Activated naive CD4-positive, alpha-beta T cell treated with anti-CD3 and anti-CD28 coated beads, Interleukin-2, amount 50 U/mL, for 72 hours (primary cell): Measurements from ENCODE around the gene VSIG10. TPM values are rescaled to one million over a fixed set of nuclear protein-coding genes. Genes with fewer than 3 reads are reported as not detected.

ENCODE experiments used
- ATAC-seq, 2 donors: fragments of 150-1000 bp; cut with Tn5 transposase; 2 replicates each; pipeline ENCODE4 v1.10.0; 2021; ENCODE audit warnings: mild to moderate bottlenecking in 2 of 2, moderate library complexity in 2 of 2
- DNase-seq, 2 donors: peaks; one replicate each; pipeline ENCODE4 v3.0.0; 2021 to 2022; ENCODE audit warnings: low spot score in 2 of 2
- H3K27ac Mint-ChIP-seq, 2 donors: one replicate each; pipeline ENCODE4 v1.8.0; 2022; ENCODE audit warnings: mild to moderate bottlenecking in 2 of 2, mixed read lengths in 2 of 2
- H3K36me3 Mint-ChIP-seq, 2 donors: one replicate each; pipeline ENCODE4 v1.8.0; 2022; ENCODE audit warnings: mixed read lengths in 2 of 2
- H3K9me3 Mint-ChIP-seq, 2 donors: one replicate each; pipeline ENCODE4 v1.8.0; 2022; ENCODE audit warnings: mixed read lengths in 2 of 2
- total RNA-seq, 2 donors: library from RNA; stranded (reverse); gene quantifications; one replicate each; pipeline ENCODE4 v1.2.3, GENCODE V29; 2022

Gene VSIG10
- total RNA-seq, 2 donors from 2014 or later = 2.6 to 6.3 TPM

DNA sequence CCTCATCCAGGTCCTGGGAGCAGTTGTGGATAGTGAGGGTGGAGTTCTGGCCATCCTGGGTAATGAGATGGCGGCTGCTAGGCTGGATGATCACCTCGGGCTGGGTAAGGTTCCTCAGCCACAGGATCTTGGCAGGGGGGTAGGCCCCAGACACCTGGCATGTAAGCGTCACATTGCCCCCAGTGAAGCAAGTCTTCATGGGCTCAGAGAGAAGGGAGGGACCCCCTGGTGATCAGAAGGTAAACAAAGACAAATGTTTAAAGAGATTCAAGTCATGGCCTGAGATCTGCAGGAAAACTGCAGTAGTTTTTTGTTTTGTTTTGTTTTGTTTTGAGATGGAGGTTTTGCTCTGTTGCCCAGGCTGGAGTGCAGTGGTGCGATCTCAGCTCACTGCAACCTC lies 30.0 kb downstream of the VSIG10 start:
- H3K27ac Mint-ChIP-seq = no peak overlapping the region
- no peaks in the 10 kb centered on the region for H3K36me3 Mint-ChIP-seq
- DNase-seq (no peak), ATAC-seq (no peak)
- no peaks in the 10 kb centered on the region for H3K9me3 Mint-ChIP-seq

DNA sequence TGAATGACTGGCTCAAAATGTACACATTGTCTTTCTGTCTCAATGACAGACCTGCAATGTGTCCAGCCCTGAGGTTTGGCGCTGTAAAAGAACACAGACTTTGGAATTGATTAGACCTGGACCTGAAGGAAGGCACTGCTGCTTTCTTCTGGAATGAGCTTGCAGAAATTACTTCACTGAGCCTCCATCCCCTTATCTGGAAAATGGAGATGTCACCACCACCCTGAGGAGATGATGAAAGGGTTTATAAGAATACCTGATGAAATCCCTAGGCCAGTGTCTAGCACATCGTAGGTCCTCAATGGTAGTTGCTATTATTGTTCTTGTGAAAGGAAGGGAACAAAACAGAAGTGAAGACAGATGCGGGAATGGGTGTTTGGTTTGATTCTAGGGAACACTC lies 33.2 kb downstream of the VSIG10 start:
- H3K27ac Mint-ChIP-seq = no peak overlapping the region
- H3K36me3 Mint-ChIP-seq = no peaks in the 10 kb centered on the region
- no peaks in the 10 kb centered on the region for H3K9me3 Mint-ChIP-seq
- ATAC-seq (no peak), DNase-seq (no peak)

DNA sequence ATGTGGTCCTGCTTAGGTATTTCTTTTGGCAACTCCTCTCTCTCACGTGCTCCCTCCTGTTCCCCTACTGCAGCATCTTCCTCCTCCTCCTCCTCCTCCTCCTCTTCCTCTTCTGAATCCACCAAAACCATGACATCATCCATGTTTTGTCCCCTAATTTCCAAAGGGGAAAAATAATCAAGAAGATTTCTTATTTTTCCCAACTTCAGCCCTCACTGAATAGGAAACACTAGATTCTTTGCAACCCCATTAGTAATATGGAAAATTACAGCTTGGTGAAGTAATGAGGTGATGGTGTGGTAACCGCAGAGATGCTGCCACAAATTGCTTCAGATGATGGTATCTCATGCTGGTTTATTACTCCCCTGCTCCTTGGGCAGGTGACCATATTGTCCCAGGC lies 35.4 kb downstream of the VSIG10 start:
- DNase-seq (no peak), ATAC-seq (no peak)
- Mint-ChIP-seq H3K27ac (no peak overlapping the region), H3K9me3 (no peaks in the 10 kb centered on the region), H3K36me3 (no peaks in the 10 kb centered on the region)

DNA sequence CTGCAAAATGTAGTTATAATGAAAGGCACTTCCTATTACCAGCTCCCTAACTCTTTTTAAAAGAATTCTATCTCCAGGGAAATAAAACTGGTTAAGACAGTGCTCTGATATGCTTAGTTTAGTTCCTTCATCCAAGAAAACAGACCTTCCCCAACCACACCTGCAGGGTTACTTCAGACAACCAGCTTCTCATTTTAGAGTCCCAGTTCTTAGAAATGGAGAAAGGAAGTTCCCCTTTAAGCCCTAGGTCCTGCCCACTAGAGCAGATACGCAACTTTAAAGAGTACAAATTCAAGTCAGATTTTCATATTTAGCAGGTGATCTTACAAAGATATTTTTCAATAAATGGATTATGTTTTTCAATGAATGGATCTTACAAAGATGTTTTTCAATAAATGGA lies 38.4 kb downstream of the VSIG10 start:
- peak overlapping the region in 1 of 2 donors; percentile 10 for H3K27ac Mint-ChIP-seq
- H3K36me3 Mint-ChIP-seq = peaks cover 15 to 17% of the 10 kb centered on the region in 2 donors
- DNase-seq (no peak), ATAC-seq (no peak)
- H3K9me3 Mint-ChIP-seq = no peaks in the 10 kb centered on the region

DNA sequence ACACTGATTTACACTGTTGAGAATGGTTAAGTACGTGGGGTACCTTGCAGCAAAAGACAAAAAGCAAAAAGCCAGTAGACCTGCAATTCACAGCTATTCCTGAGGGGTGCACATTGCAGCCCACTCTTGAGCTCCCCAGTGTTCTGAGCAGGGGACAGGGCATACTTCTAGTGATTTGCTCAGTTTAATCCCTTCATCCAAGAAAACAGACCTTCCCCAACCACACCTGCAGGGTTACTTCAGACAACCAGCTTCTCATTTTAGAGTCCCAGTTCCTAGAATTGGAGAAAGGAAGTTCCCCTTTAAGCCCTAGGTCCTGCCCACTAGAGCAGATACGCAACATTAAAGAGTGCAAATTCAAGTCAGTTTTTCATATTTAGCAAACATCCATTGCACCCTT lies 39.2 kb downstream of the VSIG10 start:
- Mint-ChIP-seq H3K36me3 (peaks cover 15 to 21% of the 10 kb centered on the region in 2 donors), H3K9me3 (no peaks in the 10 kb centered on the region), H3K27ac (peak overlapping the region in 1 of 2 donors; percentile 51)
- peak in 1 of 2 donors; percentile 55 for ATAC-seq
- DNase-seq = no peak

DNA sequence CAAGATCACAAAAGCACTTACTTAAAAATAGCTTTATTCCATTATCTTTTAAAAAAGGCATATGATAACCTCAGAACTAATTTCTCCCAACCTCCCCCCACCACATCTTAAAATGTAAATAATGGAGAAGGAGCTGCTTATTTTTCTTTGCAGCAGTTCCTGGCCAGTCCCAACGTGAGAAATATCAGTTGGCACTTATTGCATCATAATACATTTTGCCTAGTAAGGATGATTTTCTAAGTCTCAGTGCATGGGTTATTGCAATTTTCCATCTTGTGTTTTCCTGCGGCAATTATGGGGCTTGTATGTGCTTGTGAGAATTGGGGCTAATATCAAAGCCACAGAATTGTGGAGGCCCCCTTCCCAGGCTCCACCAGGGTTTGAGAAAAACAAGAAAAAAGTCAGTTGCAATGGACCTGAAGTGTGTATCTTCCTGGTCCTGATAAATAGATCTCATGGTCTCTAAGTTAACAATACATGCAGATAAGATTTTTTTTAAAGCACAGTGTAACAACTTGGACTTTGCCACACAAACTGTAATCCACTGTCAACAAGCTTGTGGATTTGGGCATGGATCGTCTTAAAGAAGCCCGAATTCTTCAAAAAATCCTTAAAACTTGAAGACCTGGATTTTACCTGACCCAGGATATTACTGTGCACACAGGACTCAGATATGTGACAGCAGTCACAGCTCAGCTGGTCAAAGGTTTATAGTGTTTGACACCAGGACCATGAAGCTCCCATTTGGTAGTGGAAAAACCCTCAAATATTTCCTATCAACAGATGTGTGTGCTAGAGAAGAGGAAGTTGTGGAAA lies 40.0 kb downstream of the VSIG10 start:
- Mint-ChIP-seq H3K36me3 (peaks cover 15 to 25% of the 10 kb centered on the region in 2 donors), H3K27ac (no peak overlapping the region), H3K9me3 (no peaks in the 10 kb centered on the region)
- no peak for ATAC-seq
- DNase-seq = no peak

DNA sequence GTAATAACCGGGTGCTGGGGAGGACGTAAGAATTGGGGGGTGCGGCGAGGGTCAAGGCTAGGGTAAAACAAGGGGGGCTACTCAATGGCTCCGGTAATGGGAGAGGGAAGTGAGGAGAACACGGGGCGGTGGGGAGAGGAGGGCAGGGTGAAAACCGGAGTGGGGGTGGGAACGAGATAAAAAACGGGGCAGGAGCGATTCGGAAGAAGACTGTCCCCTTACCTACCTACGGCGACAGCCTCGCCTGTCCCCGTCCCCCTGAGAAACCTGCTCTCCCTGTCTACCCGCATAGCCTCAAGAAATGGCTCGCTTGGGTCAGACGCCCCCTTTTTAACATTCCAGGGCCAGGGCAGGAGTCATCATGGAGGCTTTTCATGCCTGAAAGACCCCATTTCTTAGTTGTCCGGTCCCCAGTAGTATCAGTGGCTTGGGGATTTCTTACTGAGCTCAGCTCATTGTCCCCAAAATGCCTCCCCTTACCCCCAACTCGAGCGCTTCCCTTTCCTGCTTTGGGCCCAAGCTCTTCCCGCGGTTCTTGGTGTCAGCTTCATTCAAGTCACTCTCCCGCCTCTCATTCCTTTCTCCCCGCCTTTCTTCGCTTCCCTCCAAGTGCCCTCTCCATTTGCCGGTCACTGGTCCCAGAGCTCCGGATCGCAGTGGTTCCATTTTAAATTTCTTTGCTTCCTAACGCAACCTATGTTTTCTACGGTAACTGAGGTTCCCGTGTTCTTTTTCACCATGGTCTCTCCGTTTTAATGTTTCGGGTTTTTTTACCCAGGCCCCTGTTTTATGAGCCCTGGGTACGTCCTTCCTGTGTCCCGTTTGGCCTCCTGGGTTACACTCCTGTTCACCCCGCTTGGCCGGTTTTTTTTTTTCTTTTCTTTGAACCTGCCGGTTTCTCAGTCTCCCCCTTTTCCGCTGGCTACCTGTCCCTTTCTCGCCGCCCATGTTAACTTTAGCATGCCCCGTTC lies 41.7 kb downstream of the VSIG10 start:
- peak; percentile 12 to 30 for ATAC-seq
- no peaks in the 10 kb centered on the region for H3K9me3 Mint-ChIP-seq
- DNase-seq = no peak

DNA sequence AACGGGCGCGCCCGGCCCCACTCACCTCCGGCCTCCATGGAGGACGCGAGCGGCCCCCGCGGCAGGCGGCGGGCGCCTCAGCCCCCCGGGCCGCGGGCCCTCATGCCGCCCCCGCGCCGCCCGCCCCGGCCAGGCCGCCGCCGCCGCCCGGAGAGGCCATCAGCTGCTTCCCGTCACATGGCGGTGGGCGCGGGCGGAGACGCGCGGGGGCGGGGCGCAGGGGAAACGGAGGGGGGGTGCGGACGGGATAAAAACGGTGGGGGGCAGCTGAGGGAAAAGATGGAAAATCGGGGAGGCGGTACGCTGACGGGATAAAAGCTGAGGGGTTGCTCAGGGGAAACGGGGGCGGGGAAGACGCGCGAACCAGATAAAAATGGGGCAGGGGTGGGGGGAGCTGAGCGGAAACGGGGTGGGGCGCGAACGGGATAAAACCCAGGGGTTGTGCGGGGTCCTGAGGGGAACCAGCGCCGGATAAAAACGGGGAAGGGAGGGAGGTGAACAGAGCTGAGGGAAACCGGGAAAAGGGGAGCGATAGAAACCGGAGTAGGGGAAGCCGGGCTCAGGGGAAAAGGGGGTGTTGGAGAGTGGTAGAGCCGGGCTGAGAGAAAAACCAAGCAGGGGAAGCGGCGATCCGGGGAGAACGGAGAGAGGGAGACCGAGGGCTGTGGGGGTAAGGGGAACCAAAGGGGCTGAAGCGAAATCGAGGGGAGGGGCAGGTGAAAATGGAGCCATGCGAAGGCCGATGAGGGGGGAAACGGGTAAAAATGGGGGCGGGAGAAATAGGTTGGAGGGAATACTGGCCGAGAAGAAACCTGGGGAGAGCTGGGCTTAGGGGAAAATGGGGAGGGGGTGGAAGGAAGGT lies 42.6 kb downstream of the VSIG10 start, which contains the start of gene WSB2:
TSS of gene WSB2 (minus strand) at position 169 of the 862 bp plus-strand sequence. CDS start at position 38, 131 bp downstream.
- peak; percentile 39 to 56 for ATAC-seq
- peaks cover 15 to 31% of the 10 kb centered on the region in 2 donors for H3K36me3 Mint-ChIP-seq
- peak in 1 of 2 donors; percentile 48 for DNase-seq
- H3K27ac Mint-ChIP-seq = peak within 1 kb of the TSS; percentile 95 to 99
- no peaks in the 10 kb centered on the region for H3K9me3 Mint-ChIP-seq

More for the DNA sequence above, 41.7 kb downstream of the VSIG10 start:
- peak overlapping the region; percentile 95 to 99 for H3K27ac Mint-ChIP-seq
- H3K36me3 Mint-ChIP-seq = peaks cover 15 to 31% of the 10 kb centered on the region in 2 donors

DNA sequence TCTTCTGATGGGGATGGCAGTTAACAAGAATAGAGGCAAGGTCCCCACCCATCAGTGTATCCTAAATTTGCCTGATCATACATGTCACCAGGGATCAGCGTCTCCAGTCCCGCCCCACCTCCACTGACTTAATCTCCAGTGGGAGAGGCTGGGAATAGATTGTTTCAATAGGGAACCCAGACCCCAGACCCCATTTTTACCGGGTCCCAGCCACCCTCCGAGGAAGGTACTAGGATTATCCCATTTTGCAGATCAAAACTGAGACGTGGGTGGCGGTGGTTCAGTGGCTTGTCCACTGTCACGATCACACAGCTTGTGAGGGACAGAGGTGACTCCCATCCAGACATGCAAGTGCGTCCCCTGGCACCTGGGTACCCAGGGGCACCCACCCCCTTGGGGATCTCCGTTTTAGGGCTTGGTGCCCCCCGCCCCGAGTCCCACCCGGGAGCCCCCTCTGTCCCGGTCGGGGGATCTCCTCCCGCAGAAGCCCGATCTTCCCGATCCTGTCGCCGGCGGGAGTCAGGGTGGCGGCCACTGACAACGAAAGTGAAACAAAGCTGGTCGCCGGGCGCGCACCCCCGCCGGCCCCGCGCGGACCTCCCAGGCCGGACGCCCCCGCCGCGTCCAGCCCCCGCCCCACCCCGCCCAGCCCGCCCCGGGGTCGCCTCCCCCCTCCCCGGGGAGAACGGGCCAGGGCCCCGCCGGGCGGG lies 43.4 kb downstream of the VSIG10 start:
- DNase-seq (no peak), ATAC-seq (peak; percentile 23 to 66)
- Mint-ChIP-seq H3K9me3 (no peaks in the 10 kb centered on the region), H3K27ac (peak overlapping the region; percentile 93 to 95), H3K36me3 (peaks cover 15 to 31% of the 10 kb centered on the region in 2 donors)

DNA sequence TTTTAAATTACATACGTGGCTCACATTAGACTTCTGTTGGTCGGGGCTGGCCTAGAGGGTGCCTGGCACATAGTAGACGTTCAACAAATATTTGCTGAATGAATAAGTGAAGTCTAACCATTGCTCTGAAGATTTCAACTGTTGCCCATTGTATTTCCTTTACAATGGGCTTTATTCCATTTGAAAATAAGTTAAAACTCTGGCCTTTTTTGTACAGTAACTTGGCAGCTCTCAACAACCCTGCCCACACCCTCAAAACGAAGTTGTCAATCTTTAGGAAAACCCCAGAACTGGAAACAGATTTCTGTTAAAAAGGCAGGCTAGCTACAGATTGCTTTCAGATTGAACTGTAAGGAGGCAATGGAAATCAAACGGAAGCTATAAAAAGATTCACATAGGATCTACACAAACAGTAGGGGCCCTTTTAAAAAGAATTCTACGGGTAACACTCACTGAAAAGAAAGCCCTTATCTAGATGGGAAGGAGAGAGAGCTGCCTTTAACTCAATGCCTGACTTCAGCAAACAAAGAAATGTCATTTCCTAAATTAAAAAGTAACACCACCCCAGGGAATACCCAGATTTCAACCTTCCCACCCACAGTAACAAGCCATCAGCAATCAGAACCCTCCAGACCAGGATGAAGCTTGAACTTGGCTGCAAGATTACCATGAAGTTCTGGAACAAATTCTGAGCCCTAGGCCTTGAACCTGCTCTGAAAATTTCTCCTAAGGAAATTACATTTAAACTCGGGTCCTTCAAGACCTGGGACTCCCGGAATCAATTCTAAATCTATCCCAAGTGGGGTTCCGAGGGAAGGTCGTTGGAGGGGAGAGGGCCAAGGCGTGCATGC lies 44.2 kb downstream of the VSIG10 start:
- Mint-ChIP-seq H3K36me3 (peaks cover 15 to 31% of the 10 kb centered on the region in 2 donors), H3K9me3 (no peaks in the 10 kb centered on the region), H3K27ac (peak overlapping the region; percentile 93 to 95)
- ATAC-seq (no peak), DNase-seq (no peak)

DNA sequence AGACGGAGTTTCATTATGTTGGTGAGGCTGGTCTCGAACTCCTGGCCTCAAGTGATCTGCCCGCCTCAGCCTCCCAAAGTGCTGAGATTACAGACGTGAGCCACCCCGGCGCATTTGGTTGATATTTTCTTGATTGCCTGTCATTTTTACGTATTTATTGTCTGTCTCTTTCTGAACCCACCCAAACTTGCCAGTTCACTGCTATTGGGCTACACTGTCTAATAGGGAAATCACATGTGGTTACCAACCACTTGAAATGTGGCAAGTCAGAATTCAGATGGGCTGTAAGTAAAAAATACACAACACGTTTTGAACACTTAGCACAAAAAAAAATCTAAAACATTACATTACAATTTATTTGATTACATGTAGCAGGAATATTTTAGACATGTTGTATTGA lies 44.9 kb downstream of the VSIG10 start:
- H3K9me3 Mint-ChIP-seq = no peaks in the 10 kb centered on the region
- ATAC-seq (no peak), DNase-seq (no peak)
- peak overlapping the region in 1 of 2 donors; percentile 95 for H3K27ac Mint-ChIP-seq
- H3K36me3 Mint-ChIP-seq = peaks cover 15 to 31% of the 10 kb centered on the region in 2 donors

DNA sequence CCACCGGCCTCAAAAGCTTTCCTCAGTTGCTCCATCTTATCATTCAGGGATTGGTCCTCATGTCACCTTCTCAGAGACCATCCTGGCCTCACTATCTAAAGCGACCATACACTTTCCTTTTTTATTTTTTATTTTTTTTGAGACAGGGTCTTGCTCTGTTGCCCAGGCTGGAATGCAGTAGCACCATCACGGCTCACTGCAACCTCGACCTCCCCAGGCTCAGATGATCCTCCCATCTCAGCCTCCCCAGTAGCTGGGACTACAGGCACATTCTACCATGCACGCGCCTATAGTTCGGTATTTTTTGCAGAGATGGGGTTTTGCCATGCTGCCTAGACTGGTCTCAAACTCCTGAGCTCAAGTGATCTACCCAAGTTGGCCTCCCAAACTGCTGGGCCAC lies 45.6 kb downstream of the VSIG10 start:
- H3K9me3 Mint-ChIP-seq = no peaks in the 10 kb centered on the region
- no peak for DNase-seq
- peaks cover 15 to 31% of the 10 kb centered on the region in 2 donors for H3K36me3 Mint-ChIP-seq
- H3K27ac Mint-ChIP-seq = no peak overlapping the region
- no peak for ATAC-seq

DNA sequence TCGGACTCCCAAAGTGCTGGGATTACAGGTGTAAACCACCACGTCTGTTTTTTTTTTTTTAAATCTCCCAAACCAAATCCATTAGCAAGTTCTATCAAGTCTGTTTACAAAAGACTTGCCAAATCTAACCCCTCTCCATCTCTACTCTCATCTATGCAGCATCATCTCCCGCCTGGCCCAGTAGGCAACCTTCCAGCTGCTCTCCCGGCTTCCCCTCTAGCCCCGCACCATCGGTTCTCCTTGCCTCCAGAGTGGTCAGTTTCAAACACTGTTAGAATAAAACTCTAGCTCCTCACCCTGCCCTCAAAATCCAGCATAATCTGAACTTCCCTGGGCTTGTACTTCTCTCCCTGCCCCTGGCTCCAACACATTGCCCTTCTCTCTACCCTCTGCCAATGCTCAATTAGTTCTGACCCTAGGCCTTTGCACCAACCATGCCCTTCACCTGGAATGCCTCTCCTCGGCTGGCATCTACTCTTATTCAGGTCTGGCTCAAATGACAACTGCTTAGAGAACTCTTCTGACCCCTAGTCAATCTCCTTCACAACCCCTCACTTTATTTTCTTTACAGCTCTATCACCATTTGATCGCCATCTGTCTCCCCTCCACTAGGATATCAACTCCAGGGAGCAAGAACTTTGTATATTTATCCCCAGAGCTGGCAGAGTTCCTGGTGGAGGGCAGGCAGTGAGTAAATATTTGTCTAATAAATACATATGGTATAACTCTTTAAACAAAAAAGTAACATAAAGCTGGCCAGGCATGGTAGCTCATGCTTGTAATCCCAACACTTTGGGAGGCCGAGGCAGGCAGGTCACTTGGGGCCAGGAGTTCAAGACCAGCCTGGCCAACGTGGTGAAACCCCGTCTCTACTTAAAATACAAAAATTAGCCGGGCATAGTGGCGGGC lies 47.7 kb downstream of the VSIG10 start:
- DNase-seq (no peak), ATAC-seq (no peak)
- Mint-ChIP-seq H3K27ac (peak overlapping the region in 1 of 2 donors; percentile 6), H3K9me3 (no peaks in the 10 kb centered on the region), H3K36me3 (peaks cover 9 to 27% of the 10 kb centered on the region in 2 donors)

DNA sequence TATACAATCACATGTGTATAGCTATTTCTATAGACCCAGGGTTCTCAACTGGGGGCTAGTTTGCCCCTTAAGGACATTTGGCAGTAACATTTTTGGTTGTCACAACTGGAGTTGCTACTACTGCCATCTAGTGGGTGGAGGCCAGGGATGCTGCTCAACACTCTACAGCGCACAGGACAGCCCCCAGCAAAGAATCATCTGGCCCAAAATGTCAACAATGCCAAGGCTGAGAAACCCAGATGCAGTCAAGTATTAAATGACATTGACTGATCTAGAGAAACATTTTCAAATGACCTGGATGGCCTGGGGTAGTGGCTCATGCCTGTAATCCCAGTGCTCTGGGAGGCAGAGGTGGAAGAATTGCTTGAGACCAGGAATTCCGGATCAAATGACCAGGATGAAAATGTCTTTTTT lies 48.7 kb downstream of the VSIG10 start:
- DNase-seq = peak in 1 of 2 donors; percentile 75
- Mint-ChIP-seq H3K27ac (no peak overlapping the region), H3K36me3 (peaks cover 14 to 34% of the 10 kb centered on the region in 2 donors), H3K9me3 (no peaks in the 10 kb centered on the region)
- ATAC-seq = peak; percentile 59 to 71
